GM21717 (cell line): Measurements from ENCODE around the gene PTPRN2.
"Not testable (repeated sequence)": the region's sequence is repeated elsewhere in the genome, so short reads cannot be mapped to it uniquely, and the experiment has no call there.

Experiments
- ATAC-seq: cut with Tn5 transposase; IDR thresholded peaks from one replicate; pipeline ENCODE4 v1.9.1; 2021; ENCODE audit warnings: mild to moderate bottlenecking, moderate library complexity; ENCODE audit not compliant: unreplicated experiment

PTPRN2 gene

GRCh38 chr7:158424531-158424930 lies 163.1 kb downstream of the PTPRN2 start:
- no peak for ATAC-seq

- ATAC-seq = no peak
Measured at GRCh38 chr7:158424011-158424410, 163.6 kb downstream of the PTPRN2 start.

- ATAC-seq = no peak
Measured at GRCh38 chr7:158422887-158423560, 164.6 kb downstream of the PTPRN2 start.

GRCh38 chr7:158422196-158422886 lies 165.3 kb downstream of the PTPRN2 start:
- ATAC-seq = no peak

GRCh38 chr7:158421361-158421760 lies 166.3 kb downstream of the PTPRN2 start:
- ATAC-seq = no peak

- no peak for ATAC-seq
Measured at GRCh38 chr7:158420591-158421340, 166.9 kb downstream of the PTPRN2 start.

- ATAC-seq = no peak
Measured at GRCh38 chr7:158419238-158419785, 168.3 kb downstream of the PTPRN2 start.

- not testable (repeated sequence) for ATAC-seq
Measured at GRCh38 chr7:158418395-158418794, 169.2 kb downstream of the PTPRN2 start.

- no peak for ATAC-seq
Measured at GRCh38 chr7:158416283-158416933, 171.2 kb downstream of the PTPRN2 start.

- ATAC-seq = no peak
Measured at GRCh38 chr7:158415316-158415715, 172.3 kb downstream of the PTPRN2 start.

- ATAC-seq = no peak
Measured at GRCh38 chr7:158414486-158414961, 173.1 kb downstream of the PTPRN2 start.

GRCh38 chr7:158414002-158414401 lies 173.6 kb downstream of the PTPRN2 start:
- ATAC-seq = no peak

GRCh38 chr7:158411232-158411950 lies 176.2 kb downstream of the PTPRN2 start:
- ATAC-seq = no peak

GRCh38 chr7:158410720-158411119 lies 176.9 kb downstream of the PTPRN2 start:
- no peak for ATAC-seq

- ATAC-seq = no peak
Measured at GRCh38 chr7:158409816-158410330, 177.8 kb downstream of the PTPRN2 start.

GRCh38 chr7:158409120-158409519 lies 178.5 kb downstream of the PTPRN2 start:
- ATAC-seq = no peak

GRCh38 chr7:158408318-158408920 lies 179.2 kb downstream of the PTPRN2 start:
- ATAC-seq = no peak

GRCh38 chr7:158407581-158408317 lies 179.9 kb downstream of the PTPRN2 start:
- ATAC-seq = no peak

- no peak for ATAC-seq
Measured at GRCh38 chr7:158406801-158407200, 180.8 kb downstream of the PTPRN2 start.
